Subcutaneous abdominal adipose tissue (tissue), 5 donors: ENCODE data around the gene ROR2.
A peak's percentile ranks its signal among the peaks of the same experiment; 100 is the strongest.

Source experiments
- H3K27ac ChIP-seq: one replicate; pipeline ENCODE4 v1.7.0; 2013; ENCODE audit warnings: low read depth, mild to moderate bottlenecking, inconsistent platforms, low read length, moderate library complexity
- H3K27me3 ChIP-seq, 5 donors: one replicate each; pipeline ENCODE4 v1.7.0; 2013; ENCODE audit warnings: low read length in 5 of 5, inconsistent platforms in 1 of 5; ENCODE audit not compliant: control insufficient read depth in 5 of 5, insufficient read depth in 4 of 5
- H3K36me3 ChIP-seq, 5 donors: one replicate each; pipeline ENCODE4 v1.7.0; 2013; ENCODE audit warnings: low read length in 5 of 5; ENCODE audit not compliant: control insufficient read depth in 5 of 5, insufficient read depth in 5 of 5
- H3K4me1 ChIP-seq, 5 donors: one replicate each; pipeline ENCODE4 v1.7.0; 2013; ENCODE audit warnings: low read length in 5 of 5, mild to moderate bottlenecking in 3 of 5, moderate library complexity in 1 of 5; ENCODE audit not compliant: control insufficient read depth in 5 of 5, insufficient read depth in 5 of 5
- H3K4me3 ChIP-seq, 5 donors: one replicate each; pipeline ENCODE4 v1.7.0; 2013; ENCODE audit warnings: low read length in 5 of 5, low read depth in 1 of 5
- H3K9ac ChIP-seq, 5 donors: one replicate each; pipeline ENCODE4 v1.7.0; 2013; ENCODE audit warnings: low read length in 5 of 5, mild to moderate bottlenecking in 4 of 5, moderate library complexity in 3 of 5
- H3K9me3 ChIP-seq, 5 donors: one replicate each; pipeline ENCODE4 v1.7.0; 2013; ENCODE audit warnings: low read length in 5 of 5; ENCODE audit not compliant: control insufficient read depth in 5 of 5
- donor health status: healthy.
- donor health status: healthy.
- donor health status: healthy.
- donor health status: healthy.
- donor health status: healthy.

ROR2 gene

GRCh38 chr9:91690540-91691249 lies 259.3 kb downstream of the ROR2 start:
- Histone ChIP-seq H3K27me3 (peaks cover 0 to 3% (median 0%) of the 10 kb centered on the region in 5 donors), H3K9me3 (no peaks in the 10 kb centered on the region), H3K4me1 (peaks cover 0 to 5% (median 0%) of the 10 kb centered on the region in 5 donors), H3K9ac (no peak overlapping the region), H3K4me3 (no peak overlapping the region), H3K36me3 (no peaks in the 10 kb centered on the region), H3K27ac (no peak overlapping the region)

GRCh38 chr9:91689006-91689405 lies 261.0 kb downstream of the ROR2 start:
- H3K27ac ChIP-seq: no peak overlapping the region
- peaks cover 0 to 5% (median 0%) of the 10 kb centered on the region in 5 donors for H3K4me1 ChIP-seq
- H3K9me3 ChIP-seq: no peaks in the 10 kb centered on the region
- no peak overlapping the region for H3K4me3 ChIP-seq
- no peak overlapping the region for H3K9ac ChIP-seq
- no peaks in the 10 kb centered on the region for H3K36me3 ChIP-seq
- peaks cover 0 to 3% (median 0%) of the 10 kb centered on the region in 5 donors for H3K27me3 ChIP-seq

GRCh38 chr9:91683269-91683668 lies 266.8 kb downstream of the ROR2 start:
- peaks cover 0 to 14% (median 6%) of the 10 kb centered on the region in 5 donors for H3K4me1 ChIP-seq
- no peaks in the 10 kb centered on the region for H3K9me3 ChIP-seq
- no peaks in the 10 kb centered on the region for H3K27me3 ChIP-seq
- H3K9ac ChIP-seq: no peak overlapping the region
- H3K27ac ChIP-seq: no peak overlapping the region
- no peak overlapping the region for H3K4me3 ChIP-seq
- H3K36me3 ChIP-seq: no peaks in the 10 kb centered on the region

GRCh38 chr9:91682806-91683205 lies 267.2 kb downstream of the ROR2 start:
- Histone ChIP-seq H3K27me3 (no peaks in the 10 kb centered on the region), H3K36me3 (no peaks in the 10 kb centered on the region), H3K27ac (no peak overlapping the region), H3K4me1 (peaks cover 0 to 15% (median 6%) of the 10 kb centered on the region in 5 donors), H3K9me3 (no peaks in the 10 kb centered on the region), H3K9ac (no peak overlapping the region), H3K4me3 (no peak overlapping the region)

- Histone ChIP-seq H3K36me3 (no peaks in the 10 kb centered on the region), H3K9me3 (no peaks in the 10 kb centered on the region), H3K9ac (peak overlapping the region in 1 of 5 donors; percentile 57), H3K4me3 (peak overlapping the region in 1 of 5 donors; percentile 23), H3K27ac (no peak overlapping the region), H3K4me1 (peaks cover 0 to 22% (median 6%) of the 10 kb centered on the region in 5 donors), H3K27me3 (no peaks in the 10 kb centered on the region)
These were observed 268.3 kb downstream of the ROR2 start for GRCh38 chr9:91681461-91682305.

- Histone ChIP-seq H3K4me1 (peaks cover 0 to 22% (median 6%) of the 10 kb centered on the region in 5 donors), H3K4me3 (no peak overlapping the region), H3K9ac (no peak overlapping the region), H3K9me3 (no peaks in the 10 kb centered on the region), H3K36me3 (no peaks in the 10 kb centered on the region), H3K27ac (no peak overlapping the region), H3K27me3 (no peaks in the 10 kb centered on the region)
These were observed 269.0 kb downstream of the ROR2 start for GRCh38 chr9:91680998-91681397.

GRCh38 chr9:91680106-91680505 lies 269.9 kb downstream of the ROR2 start:
- no peak overlapping the region for H3K4me3 ChIP-seq
- H3K9me3 ChIP-seq: no peaks in the 10 kb centered on the region
- no peaks in the 10 kb centered on the region for H3K27me3 ChIP-seq
- H3K9ac ChIP-seq: no peak overlapping the region
- no peak overlapping the region for H3K27ac ChIP-seq
- peaks cover 0 to 22% (median 6%) of the 10 kb centered on the region in 5 donors for H3K4me1 ChIP-seq
- H3K36me3 ChIP-seq: no peaks in the 10 kb centered on the region

- no peaks in the 10 kb centered on the region for H3K27me3 ChIP-seq
- H3K27ac ChIP-seq: no peak overlapping the region
- no peak overlapping the region for H3K9ac ChIP-seq
- H3K9me3 ChIP-seq: no peaks in the 10 kb centered on the region
- no peaks in the 10 kb centered on the region for H3K36me3 ChIP-seq
- H3K4me1 ChIP-seq: peaks cover 0 to 22% (median 6%) of the 10 kb centered on the region in 5 donors
- H3K4me3 ChIP-seq: no peak overlapping the region
These were observed 271.0 kb downstream of the ROR2 start for GRCh38 chr9:91678807-91679580.

GRCh38 chr9:91677822-91678436 lies 272.1 kb downstream of the ROR2 start:
- Histone ChIP-seq H3K36me3 (no peaks in the 10 kb centered on the region), H3K27ac (no peak overlapping the region), H3K9ac (no peak overlapping the region), H3K4me1 (peaks cover 0 to 21% (median 6%) of the 10 kb centered on the region in 5 donors), H3K27me3 (no peaks in the 10 kb centered on the region), H3K4me3 (no peak overlapping the region), H3K9me3 (no peaks in the 10 kb centered on the region)
